ENCODE data around the gene PCDHA4. TPM values are rescaled to one million over a fixed set of nuclear protein-coding genes. Genes with fewer than 3 reads are reported as not detected.
"Not testable (repeated sequence)": the region's sequence is repeated elsewhere in the genome, so short reads cannot be mapped to it uniquely, and the experiment has no call there.

Gene PCDHA4
- 0.52 TPM for total RNA-seq

DNA sequence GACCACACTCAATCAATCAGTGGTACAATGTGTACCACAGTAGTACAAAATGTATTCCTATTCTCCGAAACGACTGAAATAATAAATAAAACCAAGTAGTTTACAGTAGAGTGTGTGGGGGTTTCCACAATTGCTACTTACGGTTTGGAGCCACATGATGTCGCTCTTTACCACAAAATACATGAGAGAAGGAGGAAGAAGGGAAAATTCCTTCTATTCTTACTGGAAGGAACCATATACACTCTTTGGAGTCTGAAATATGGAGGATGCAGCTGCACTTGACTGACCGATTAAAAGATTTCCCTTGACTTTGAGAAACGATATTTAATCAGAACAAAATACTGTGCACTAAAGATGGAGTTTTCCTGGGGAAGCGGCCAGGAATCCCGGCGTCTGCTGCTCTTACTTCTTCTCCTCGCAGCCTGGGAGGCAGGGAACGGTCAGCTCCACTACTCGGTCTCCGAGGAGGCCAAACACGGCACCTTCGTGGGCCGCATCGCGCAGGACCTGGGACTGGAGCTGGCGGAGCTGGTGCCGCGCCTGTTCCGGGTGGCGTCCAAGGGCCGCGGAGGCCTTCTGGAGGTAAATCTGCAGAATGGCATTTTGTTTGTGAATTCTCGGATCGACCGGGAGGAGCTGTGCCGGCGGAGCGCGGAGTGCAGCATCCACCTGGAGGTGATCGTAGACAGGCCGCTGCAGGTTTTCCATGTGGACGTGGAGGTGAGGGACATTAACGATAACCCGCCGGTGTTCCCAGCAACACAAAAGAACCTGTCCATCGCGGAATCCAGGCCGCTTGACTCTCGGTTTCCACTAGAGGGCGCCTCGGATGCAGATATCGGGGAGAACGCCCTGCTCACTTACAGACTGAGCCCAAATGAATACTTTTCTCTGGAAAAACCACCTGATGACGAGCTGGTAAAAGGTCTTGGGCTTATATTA is at the start of gene PCDHA4:
PCDHA4 (plus strand) TSS at position 235 of the 942 bp plus-strand sequence.
- H3K4me3 ChIP-seq (ENCODE audit: low read length in 3 of 3) = peak within 1 kb of the TSS in 1 of 3 donors; percentile 16
- H3K36me3 ChIP-seq (ENCODE audit: control insufficient read depth in 3 of 3, insufficient read depth in 3 of 3, low read length in 3 of 3) = no peaks in the 10 kb centered on the region
- H3K27ac ChIP-seq (ENCODE audit: low read depth, low read length) = no peak within 1 kb of the TSS
- no peak within 1 kb of the TSS for H3K9ac ChIP-seq (ENCODE audit: low read depth in 1 of 3, low read length in 3 of 3)
- H3K9me3 ChIP-seq (ENCODE audit: control insufficient read depth in 3 of 3, low read length in 3 of 3) = peaks cover 7 to 27% (median 10%) of the 10 kb centered on the region in 3 donors
- H3K27me3 ChIP-seq (ENCODE audit: control insufficient read depth in 3 of 3, insufficient read depth in 3 of 3, low read length in 3 of 3) = peaks cover 0 to 6% (median 0%) of the 10 kb centered on the region in 3 donors
- H3K4me1 ChIP-seq (ENCODE audit: control insufficient read depth in 3 of 3, insufficient read depth in 3 of 3, low read length in 3 of 3) = no peaks in the 10 kb centered on the region

- Histone ChIP-seq H3K4me1 (ENCODE audit: control insufficient read depth in 3 of 3, insufficient read depth in 3 of 3, low read length in 3 of 3) (no peaks in the 10 kb centered on the region), H3K36me3 (ENCODE audit: control insufficient read depth in 3 of 3, insufficient read depth in 3 of 3, low read length in 3 of 3) (no peaks in the 10 kb centered on the region), H3K27ac (ENCODE audit: low read depth, low read length) (no peak overlapping the region), H3K9me3 (ENCODE audit: control insufficient read depth in 3 of 3, low read length in 3 of 3) (peaks cover 29 to 51% (median 33%) of the 10 kb centered on the region in 3 donors), H3K9ac (ENCODE audit: low read depth in 1 of 3, low read length in 3 of 3) (no peak overlapping the region), H3K4me3 (ENCODE audit: low read length in 3 of 3) (no peak overlapping the region), H3K27me3 (ENCODE audit: control insufficient read depth in 3 of 3, insufficient read depth in 3 of 3, low read length in 3 of 3) (no peaks in the 10 kb centered on the region)
Measured at GRCh38 chr5:140764177-140764973, 42.5 kb upstream of the PCDHA4 start.

DNA sequence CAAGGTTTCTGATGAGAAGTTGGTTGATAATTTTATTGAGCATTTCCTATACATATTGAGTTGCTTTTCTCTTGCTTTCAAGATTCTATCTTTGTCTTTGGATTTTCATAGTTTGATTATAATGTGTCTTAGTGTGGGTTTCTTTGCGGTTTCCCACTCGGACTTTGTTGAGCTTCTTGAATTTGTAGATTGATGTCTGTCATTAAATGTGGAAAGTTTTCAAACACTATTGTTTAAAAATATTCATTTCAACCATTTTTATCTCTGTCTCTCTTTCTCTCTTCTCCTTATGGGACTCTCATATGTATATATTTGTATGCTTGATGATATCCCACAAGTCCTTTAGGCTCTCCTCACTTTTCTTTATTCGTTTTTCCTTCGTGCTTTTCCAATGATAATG is 39.4 kb upstream of the PCDHA4 start:
- no peak overlapping the region for H3K4me3 ChIP-seq (ENCODE audit: low read length in 3 of 3)
- H3K27ac ChIP-seq (ENCODE audit: low read depth, low read length) = no peak overlapping the region
- H3K4me1 ChIP-seq (ENCODE audit: control insufficient read depth in 3 of 3, insufficient read depth in 3 of 3, low read length in 3 of 3) = no peaks in the 10 kb centered on the region
- no peaks in the 10 kb centered on the region for H3K27me3 ChIP-seq (ENCODE audit: control insufficient read depth in 3 of 3, insufficient read depth in 3 of 3, low read length in 3 of 3)
- H3K36me3 ChIP-seq (ENCODE audit: control insufficient read depth in 3 of 3, insufficient read depth in 3 of 3, low read length in 3 of 3) = no peaks in the 10 kb centered on the region
- H3K9ac ChIP-seq (ENCODE audit: low read depth in 1 of 3, low read length in 3 of 3) = no peak overlapping the region
- H3K9me3 ChIP-seq (ENCODE audit: control insufficient read depth in 3 of 3, low read length in 3 of 3) = peaks cover 29 to 56% (median 30%) of the 10 kb centered on the region in 3 donors

DNA sequence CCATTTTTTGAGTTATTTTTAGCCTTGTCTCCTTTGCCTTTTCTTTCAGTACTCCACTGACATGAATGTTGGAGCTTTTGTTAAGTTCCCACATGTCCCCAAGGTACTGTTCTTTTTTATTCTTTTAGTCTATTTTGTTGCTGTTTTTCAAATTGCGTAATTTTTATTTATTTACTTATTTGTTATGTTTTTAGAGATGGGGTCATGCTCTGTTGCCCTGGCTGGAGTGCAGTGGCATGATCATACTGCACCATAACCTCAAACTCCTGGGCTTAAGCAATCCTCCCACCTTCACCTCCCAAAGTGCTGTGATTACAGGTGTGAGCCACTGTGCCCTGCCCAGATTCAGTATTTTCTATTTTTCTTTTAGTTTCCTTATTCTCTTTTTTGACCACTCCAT is 26.4 kb upstream of the PCDHA4 start:
- Histone ChIP-seq H3K9ac (ENCODE audit: low read depth in 1 of 3, low read length in 3 of 3) (no peak overlapping the region), H3K4me3 (ENCODE audit: low read length in 3 of 3) (no peak overlapping the region), H3K9me3 (ENCODE audit: control insufficient read depth in 3 of 3, low read length in 3 of 3) (peaks cover 5 to 21% (median 19%) of the 10 kb centered on the region in 3 donors), H3K36me3 (ENCODE audit: control insufficient read depth in 3 of 3, insufficient read depth in 3 of 3, low read length in 3 of 3) (no peaks in the 10 kb centered on the region), H3K27ac (ENCODE audit: low read depth, low read length) (no peak overlapping the region), H3K27me3 (ENCODE audit: control insufficient read depth in 3 of 3, insufficient read depth in 3 of 3, low read length in 3 of 3) (no peaks in the 10 kb centered on the region), H3K4me1 (ENCODE audit: control insufficient read depth in 3 of 3, insufficient read depth in 3 of 3, low read length in 3 of 3) (no peaks in the 10 kb centered on the region)

- no peak within 1 kb of the TSS for H3K9ac ChIP-seq (ENCODE audit: low read depth in 1 of 3, low read length in 3 of 3)
- H3K27me3 ChIP-seq (ENCODE audit: control insufficient read depth in 3 of 3, insufficient read depth in 3 of 3, low read length in 3 of 3) = peaks cover 0 to 10% (median 0%) of the 10 kb centered on the region in 3 donors
- H3K4me1 ChIP-seq (ENCODE audit: control insufficient read depth in 3 of 3, insufficient read depth in 3 of 3, low read length in 3 of 3) = no peaks in the 10 kb centered on the region
- H3K9me3 ChIP-seq (ENCODE audit: control insufficient read depth in 3 of 3, low read length in 3 of 3) = peaks cover 14 to 20% (median 18%) of the 10 kb centered on the region in 3 donors
- H3K27ac ChIP-seq (ENCODE audit: low read depth, low read length) = no peak within 1 kb of the TSS
- no peak within 1 kb of the TSS for H3K4me3 ChIP-seq (ENCODE audit: low read length in 3 of 3)
- no peaks in the 10 kb centered on the region for H3K36me3 ChIP-seq (ENCODE audit: control insufficient read depth in 3 of 3, insufficient read depth in 3 of 3, low read length in 3 of 3)
Measured at GRCh38 chr5:140785905-140786686, 20.8 kb upstream of the PCDHA4 start, which contains the start of gene PCDHA1. TSS of gene PCDHA1 (plus strand) at chr5:140786140.

DNA sequence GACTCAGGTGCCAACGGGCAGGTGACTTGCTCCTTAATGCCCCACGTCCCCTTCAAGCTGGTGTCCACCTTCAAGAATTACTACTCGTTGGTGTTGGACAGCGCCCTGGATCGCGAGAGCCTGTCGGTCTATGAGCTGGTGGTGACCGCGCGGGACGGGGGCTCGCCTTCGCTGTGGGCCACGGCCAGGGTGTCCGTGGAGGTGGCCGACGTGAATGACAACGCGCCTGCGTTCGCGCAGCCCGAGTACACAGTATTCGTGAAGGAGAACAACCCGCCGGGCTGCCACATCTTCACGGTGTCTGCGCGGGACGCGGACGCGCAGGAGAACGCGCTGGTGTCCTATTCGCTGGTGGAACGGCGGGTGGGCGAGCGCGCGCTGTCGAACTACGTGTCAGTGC is 19.4 kb upstream of the PCDHA4 start:
- not testable (repeated sequence) for H3K27ac ChIP-seq (ENCODE audit: low read depth, low read length); H3K9ac ChIP-seq (ENCODE audit: low read depth in 1 of 3, low read length in 3 of 3); H3K4me1 ChIP-seq (ENCODE audit: control insufficient read depth in 3 of 3, insufficient read depth in 3 of 3, low read length in 3 of 3); H3K36me3 ChIP-seq (ENCODE audit: control insufficient read depth in 3 of 3, insufficient read depth in 3 of 3, low read length in 3 of 3)
- Histone ChIP-seq H3K9me3 (ENCODE audit: control insufficient read depth in 3 of 3, low read length in 3 of 3) (peaks cover 14 to 18% (median 18%) of the 10 kb centered on the region in 3 donors), H3K27me3 (ENCODE audit: control insufficient read depth in 3 of 3, insufficient read depth in 3 of 3, low read length in 3 of 3) (peaks cover 0 to 10% (median 0%) of the 10 kb centered on the region in 3 donors), H3K4me3 (ENCODE audit: low read length in 3 of 3) (peak overlapping the region in 1 of 3 donors; percentile 13)

GRCh38 chr5:140787849-140788504 is 18.9 kb upstream of the PCDHA4 start:
- not testable (repeated sequence) for H3K4me1 ChIP-seq (ENCODE audit: control insufficient read depth in 3 of 3, insufficient read depth in 3 of 3, low read length in 3 of 3); H3K36me3 ChIP-seq (ENCODE audit: control insufficient read depth in 3 of 3, insufficient read depth in 3 of 3, low read length in 3 of 3); H3K4me3 ChIP-seq (ENCODE audit: low read length in 3 of 3); H3K9ac ChIP-seq (ENCODE audit: low read depth in 1 of 3, low read length in 3 of 3); H3K27ac ChIP-seq (ENCODE audit: low read depth, low read length)
- H3K9me3 ChIP-seq (ENCODE audit: control insufficient read depth in 3 of 3, low read length in 3 of 3) = peaks cover 9 to 18% (median 18%) of the 10 kb centered on the region in 3 donors
- peaks cover 0 to 10% (median 0%) of the 10 kb centered on the region in 3 donors for H3K27me3 ChIP-seq (ENCODE audit: control insufficient read depth in 3 of 3, insufficient read depth in 3 of 3, low read length in 3 of 3)

GRCh38 chr5:140791089-140791488 is 15.8 kb upstream of the PCDHA4 start:
- H3K36me3 ChIP-seq (ENCODE audit: control insufficient read depth in 3 of 3, insufficient read depth in 3 of 3, low read length in 3 of 3) = no peaks in the 10 kb centered on the region
- H3K4me1 ChIP-seq (ENCODE audit: control insufficient read depth in 3 of 3, insufficient read depth in 3 of 3, low read length in 3 of 3) = no peaks in the 10 kb centered on the region
- H3K27ac ChIP-seq (ENCODE audit: low read depth, low read length) = no peak overlapping the region
- H3K9me3 ChIP-seq (ENCODE audit: control insufficient read depth in 3 of 3, low read length in 3 of 3) = peaks cover 10 to 28% (median 23%) of the 10 kb centered on the region in 3 donors
- H3K9ac ChIP-seq (ENCODE audit: low read depth in 1 of 3, low read length in 3 of 3) = no peak overlapping the region
- H3K27me3 ChIP-seq (ENCODE audit: control insufficient read depth in 3 of 3, insufficient read depth in 3 of 3, low read length in 3 of 3) = peaks cover 0 to 10% (median 0%) of the 10 kb centered on the region in 3 donors
- H3K4me3 ChIP-seq (ENCODE audit: low read length in 3 of 3) = no peak overlapping the region

Data from skeletal muscle tissue (tissue), 4 donors.